ENCODE measurements around the gene DIO1. TPM values are rescaled to one million over a fixed set of nuclear protein-coding genes. Genes with fewer than 3 reads are reported as not detected.
A peak's percentile ranks its signal among the peaks of the same experiment; 100 is the strongest.

DIO1 gene
- under 1 TPM in 1 of 2 donors, not detected in 1; 0.23 TPM for total RNA-seq

DNA sequence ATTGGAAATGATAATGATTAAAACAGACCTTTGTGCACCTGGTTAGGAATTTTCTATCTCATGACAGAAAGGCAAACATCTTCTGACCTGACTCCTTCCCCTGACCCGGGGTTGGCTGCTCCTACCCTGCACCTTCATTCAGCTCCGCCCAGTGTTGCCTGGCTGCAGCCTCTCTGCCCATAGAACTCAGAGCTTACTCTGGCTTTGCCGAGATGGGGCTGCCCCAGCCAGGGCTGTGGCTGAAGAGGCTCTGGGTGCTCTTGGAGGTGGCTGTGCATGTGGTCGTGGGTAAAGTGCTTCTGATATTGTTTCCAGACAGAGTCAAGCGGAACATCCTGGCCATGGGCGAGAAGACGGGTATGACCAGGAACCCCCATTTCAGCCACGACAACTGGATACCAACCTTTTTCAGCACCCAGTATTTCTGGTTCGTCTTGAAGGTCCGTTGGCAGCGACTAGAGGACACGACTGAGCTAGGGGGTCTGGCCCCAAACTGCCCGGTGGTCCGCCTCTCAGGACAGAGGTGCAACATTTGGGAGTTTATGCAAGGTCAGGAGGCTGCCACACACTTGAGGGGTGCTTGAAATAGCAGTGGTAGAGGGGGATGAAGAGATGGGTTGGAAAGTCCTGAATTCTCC, at the start of gene DIO1:
TSS of gene DIO1 (plus strand) at position 189 of the 638 bp plus-strand sequence. CDS start at position 213, 24 bp downstream.
- Histone ChIP-seq H3K27me3 (replicated peaks; ENCODE audit: insufficient read depth) (no peaks in the 10 kb centered on the region), H3K36me3 (no peaks in the 10 kb centered on the region), H3K9me3 (no peaks in the 10 kb centered on the region), H3K27ac (peak within 1 kb of the TSS; percentile 53 to 68), H3K4me1 (replicated peaks) (peaks cover 9% of the 10 kb centered on the region), H3K4me3 (no peak within 1 kb of the TSS)
- WGBS, result 76% methylated on average over 14 of the region's 14 CpGs
- intact Hi-C loops (cut with DNase I), result no loop called here
- no peak for DNase-seq (ENCODE audit: low spot score)
- TF ChIP-seq POLR2AphosphoS5 (IDR thresholded peaks at IDR 0.05) (no peak), CTCF (IDR thresholded peaks at IDR 0.05) (no peak), POLR2A (IDR thresholded peaks at IDR 0.05) (no peak)

DNA sequence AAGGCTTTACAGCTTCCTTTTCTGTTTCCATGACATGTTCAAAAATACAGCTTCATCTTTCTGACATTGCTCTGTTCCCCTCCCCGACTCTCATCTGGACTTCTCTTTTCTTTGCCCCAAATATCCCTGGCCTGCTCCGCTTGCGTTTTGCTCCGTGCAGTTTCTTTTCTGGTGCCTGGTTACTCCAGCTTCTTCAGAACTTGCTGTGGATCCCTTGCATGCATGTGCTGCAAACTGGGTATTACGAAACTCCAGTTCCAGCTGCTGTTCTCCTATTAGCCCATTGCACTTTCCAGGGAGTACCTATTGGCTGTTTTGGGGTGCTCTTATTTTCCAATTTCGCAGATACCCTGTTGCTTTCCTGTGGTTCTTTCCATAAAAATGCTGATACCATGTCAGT, 46.0 kb upstream of the DIO1 start:
- no peaks in the 10 kb centered on the region for H3K9me3 ChIP-seq
- WGBS, result 91% methylated on average over 6 of the region's 6 CpGs
- no peak overlapping the region for H3K27ac ChIP-seq
- no peak for TF ChIP-seq POLR2AphosphoS5 (IDR thresholded peaks at IDR 0.05)
- no peak for TF ChIP-seq CTCF (IDR thresholded peaks at IDR 0.05)
- TF ChIP-seq POLR2A (IDR thresholded peaks at IDR 0.05), result no peak
- H3K36me3 ChIP-seq, result no peaks in the 10 kb centered on the region
- no peak for DNase-seq (ENCODE audit: low spot score)
- H3K27me3 ChIP-seq (replicated peaks; ENCODE audit: insufficient read depth), result no peaks in the 10 kb centered on the region
- no peaks in the 10 kb centered on the region for H3K4me1 ChIP-seq (replicated peaks)
- intact Hi-C loops (cut with DNase I), result no loop called here
- no peak overlapping the region for H3K4me3 ChIP-seq

GRCh38 chr1:53850082-53850673, 43.8 kb upstream of the DIO1 start:
- intact Hi-C loops (cut with DNase I), result no loop called here
- 84% methylated on average over 7 of the region's 7 CpGs for WGBS
- Histone ChIP-seq H3K36me3 (peaks cover 0 to 1% of the 10 kb centered on the region in 2 donors), H3K4me3 (no peak overlapping the region), H3K9me3 (no peaks in the 10 kb centered on the region), H3K4me1 (replicated peaks) (no peaks in the 10 kb centered on the region), H3K27me3 (replicated peaks; ENCODE audit: insufficient read depth) (no peaks in the 10 kb centered on the region), H3K27ac (no peak overlapping the region)
- no peak for DNase-seq (ENCODE audit: low spot score)
- TF ChIP-seq POLR2AphosphoS5 (IDR thresholded peaks at IDR 0.05), result no peak
- TF ChIP-seq POLR2A (IDR thresholded peaks at IDR 0.05), result no peak
- TF ChIP-seq CTCF (IDR thresholded peaks at IDR 0.05), result no peak

GRCh38 chr1:53851571-53852285, 42.3 kb upstream of the DIO1 start:
- TF ChIP-seq POLR2A (IDR thresholded peaks at IDR 0.05) (no peak), POLR2AphosphoS5 (IDR thresholded peaks at IDR 0.05) (no peak), CTCF (IDR thresholded peaks at IDR 0.05) (no peak)
- no peak for DNase-seq (ENCODE audit: low spot score)
- H3K27me3 ChIP-seq (replicated peaks; ENCODE audit: insufficient read depth), result no peaks in the 10 kb centered on the region
- no peak overlapping the region for H3K27ac ChIP-seq
- no peaks in the 10 kb centered on the region for H3K9me3 ChIP-seq
- peaks cover 4 to 10% of the 10 kb centered on the region in 2 donors for H3K36me3 ChIP-seq
- WGBS, result 89% methylated on average over 9 of the region's 9 CpGs
- H3K4me1 ChIP-seq (replicated peaks), result no peaks in the 10 kb centered on the region
- H3K4me3 ChIP-seq, result no peak overlapping the region
- intact Hi-C loops (cut with DNase I), result no loop called here
